Lung (tissue), 12 donors: Measurements from ENCODE around the gene RPUSD4. TPM values are rescaled to one million over a fixed set of nuclear protein-coding genes. Genes with fewer than 3 reads are reported as not detected.

Experiments used
- ATAC-seq: fragments of 200-7000 bp; cut with Tn5 transposase; one replicate; pipeline ENCODE4 v1.9.1; 2020; ENCODE audit warnings: moderate number of reproducible peaks; ENCODE audit not compliant: insufficient read depth, low FRiP score
- DNase-seq, 3 donors: peaks; one replicate each; pipeline ENCODE4 v3.0.0-alpha.2; 2013 to 2017
- H3K27ac ChIP-seq, 2 donors: one replicate each; pipeline ENCODE4 v1.5.1; 2013; ENCODE audit warnings: mild to moderate bottlenecking in 2 of 2, moderate library complexity in 2 of 2, control low read depth in 1 of 2, inconsistent platforms in 1 of 2, low read depth in 1 of 2, low read length in 1 of 2
- H3K27me3 ChIP-seq, 3 donors: one replicate each; pipeline ENCODE4 v1.5.1; 2013; ENCODE audit warnings: low read length in 2 of 3; ENCODE audit not compliant: control insufficient read depth in 3 of 3, insufficient read depth in 3 of 3
- H3K36me3 ChIP-seq, 4 donors: one replicate each; pipeline ENCODE4 v1.5.1; 2013; ENCODE audit warnings: low read length in 4 of 4, mild to moderate bottlenecking in 1 of 4, moderate library complexity in 1 of 4; ENCODE audit not compliant: control insufficient read depth in 4 of 4, insufficient read depth in 4 of 4
- H3K4me1 ChIP-seq, 5 donors: one replicate each; pipeline ENCODE4 v1.5.1; 2013; ENCODE audit warnings: low read length in 5 of 5, mild to moderate bottlenecking in 2 of 5, moderate library complexity in 1 of 5; ENCODE audit not compliant: control insufficient read depth in 5 of 5, insufficient read depth in 5 of 5
- H3K4me3 ChIP-seq: one replicate; pipeline ENCODE4 v1.5.1; 2013; ENCODE audit warnings: mild to moderate bottlenecking, control low read depth, moderate library complexity
- H3K9ac ChIP-seq, 2 donors: one replicate each; pipeline ENCODE4 v1.5.1; 2013; ENCODE audit warnings: low read length in 2 of 2, control low read depth in 1 of 2; ENCODE audit not compliant: insufficient read depth in 1 of 2
- H3K9me3 ChIP-seq, 4 donors: one replicate each; pipeline ENCODE4 v1.5.1; 2013; ENCODE audit warnings: low read length in 3 of 4, mild to moderate bottlenecking in 1 of 4, moderate library complexity in 1 of 4; ENCODE audit not compliant: control insufficient read depth in 4 of 4, insufficient read depth in 3 of 4
- WGBS, 2 donors: extraction: QIAGEN DNeasy Blood & Tissue Kit; methylation state at CpG; one replicate each; pipeline ENCODE4 v1.1.7; 2013; 5-methylcytosine and 5-hydroxymethylcytosine counted together
- polyA plus RNA-seq, 2 donors: library from polyadenylated mRNA; stranded (reverse); fragments of 200-250 nt; gene quantifications; one replicate each; pipeline ENCODE4 v1.2.1, GENCODE V29; 2013
- total RNA-seq, 2 donors: library from RNA; depleted of rRNA in 1 of 2; stranded (reverse); fragments of >200 nt in 1 of 2; gene quantifications; one replicate each; pipeline ENCODE4 v1.2.1, GENCODE V29; 2014 to 2021
- TF ChIP-seq, protein P1 (sequence below): IDR thresholded peaks from 2 replicates; pipeline ENCODE4 v1.5.1; 2012; ENCODE audit warnings: mild to moderate bottlenecking; ENCODE audit errors: control extremely low read depth, extremely low read depth
- donor health status: control.
- donor health status: control.
- donor health status: Bipolar disorder and iron deficiency.
- donor health status: healthy.
- donor health status: DM: yes; HTN: yes; CAD: no.

The RPUSD4 gene
- total and polyA plus RNA-seq, 4 donors, result 13.3 to 27.8 (median 19.8) TPM

DNA sequence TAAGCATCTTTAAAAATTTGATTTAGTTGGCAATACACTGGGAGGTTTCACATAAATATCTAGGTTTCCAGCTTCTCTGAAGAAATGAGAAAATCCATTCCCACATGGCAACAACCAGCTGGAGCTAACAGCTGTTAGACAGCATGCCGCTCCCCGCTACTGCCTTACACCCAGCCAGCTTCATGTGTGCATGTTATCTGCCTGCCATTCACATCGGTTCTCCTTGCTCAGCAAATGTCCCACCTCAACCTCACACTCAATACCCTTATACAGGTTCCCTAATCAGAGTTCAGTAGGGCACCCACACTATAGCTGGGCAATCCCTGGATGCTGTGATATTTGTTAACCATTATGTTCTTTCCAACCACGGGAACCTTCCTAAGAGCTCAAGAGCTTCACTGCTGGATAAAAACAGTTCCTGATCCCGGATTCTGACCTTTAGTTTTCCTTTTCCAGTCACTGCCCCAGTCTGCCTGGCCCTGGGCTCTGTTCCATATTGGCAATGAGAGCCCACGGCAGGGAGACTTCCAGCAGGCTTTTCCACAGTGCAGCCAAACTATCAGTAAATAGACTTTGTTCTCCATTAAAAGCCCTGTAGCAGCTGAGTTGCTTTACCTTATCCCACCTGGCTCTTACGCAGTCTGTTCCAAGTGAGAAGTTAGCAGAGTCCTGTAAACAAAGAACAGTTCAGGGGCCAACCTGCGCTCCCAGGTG lies 8.6 kb downstream of the RPUSD4 start:
- Histone ChIP-seq H3K4me1 (no peaks in the 10 kb centered on the region), H3K27me3 (no peaks in the 10 kb centered on the region), H3K27ac (no peak overlapping the region), H3K9ac (no peak overlapping the region), H3K4me3 (no peak overlapping the region), H3K36me3 (peaks cover 38 to 44% (median 43%) of the 10 kb centered on the region in 4 donors), H3K9me3 (no peaks in the 10 kb centered on the region)
- no peak for DNase-seq
- TF ChIP-seq, protein P1, sequence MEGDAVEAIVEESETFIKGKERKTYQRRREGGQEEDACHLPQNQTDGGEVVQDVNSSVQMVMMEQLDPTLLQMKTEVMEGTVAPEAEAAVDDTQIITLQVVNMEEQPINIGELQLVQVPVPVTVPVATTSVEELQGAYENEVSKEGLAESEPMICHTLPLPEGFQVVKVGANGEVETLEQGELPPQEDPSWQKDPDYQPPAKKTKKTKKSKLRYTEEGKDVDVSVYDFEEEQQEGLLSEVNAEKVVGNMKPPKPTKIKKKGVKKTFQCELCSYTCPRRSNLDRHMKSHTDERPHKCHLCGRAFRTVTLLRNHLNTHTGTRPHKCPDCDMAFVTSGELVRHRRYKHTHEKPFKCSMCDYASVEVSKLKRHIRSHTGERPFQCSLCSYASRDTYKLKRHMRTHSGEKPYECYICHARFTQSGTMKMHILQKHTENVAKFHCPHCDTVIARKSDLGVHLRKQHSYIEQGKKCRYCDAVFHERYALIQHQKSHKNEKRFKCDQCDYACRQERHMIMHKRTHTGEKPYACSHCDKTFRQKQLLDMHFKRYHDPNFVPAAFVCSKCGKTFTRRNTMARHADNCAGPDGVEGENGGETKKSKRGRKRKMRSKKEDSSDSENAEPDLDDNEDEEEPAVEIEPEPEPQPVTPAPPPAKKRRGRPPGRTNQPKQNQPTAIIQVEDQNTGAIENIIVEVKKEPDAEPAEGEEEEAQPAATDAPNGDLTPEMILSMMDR, result no peak
- no peak for ATAC-seq
- 82 to 87% methylated on average over 8 of the region's 8 CpGs for WGBS, 2 donors

DNA sequence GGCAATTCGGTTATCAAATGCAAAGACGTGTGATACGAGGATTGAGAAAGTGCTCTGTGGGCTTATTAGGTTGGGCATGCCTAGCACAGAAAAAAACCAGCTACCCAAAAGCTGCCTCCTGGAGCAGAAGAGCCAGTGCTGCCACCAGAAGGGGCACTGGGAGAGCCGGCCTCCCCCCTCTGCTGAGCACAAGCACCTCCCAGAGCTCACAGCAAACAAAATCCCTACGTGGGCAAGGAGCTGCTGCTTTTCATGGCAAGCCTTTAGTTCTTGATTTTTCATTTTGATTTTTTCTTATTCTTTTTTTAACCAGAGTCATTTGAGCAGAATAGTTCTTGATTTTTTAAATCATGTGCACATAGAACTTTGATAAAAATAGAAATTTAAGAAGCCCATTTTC lies 12.8 kb downstream of the RPUSD4 start:
- Histone ChIP-seq H3K9ac (no peak overlapping the region), H3K27ac (no peak overlapping the region), H3K9me3 (no peaks in the 10 kb centered on the region), H3K36me3 (peaks cover 34 to 48% (median 47%) of the 10 kb centered on the region in 4 donors), H3K27me3 (no peaks in the 10 kb centered on the region), H3K4me3 (no peak overlapping the region), H3K4me1 (peaks cover 0 to 4% (median 0%) of the 10 kb centered on the region in 5 donors)
- 92 to 98% methylated on average over 5 of the region's 5 CpGs for WGBS, 2 donors
- DNase-seq (no peak), ATAC-seq (no peak)
- TF ChIP-seq, protein P1, result no peak

DNA sequence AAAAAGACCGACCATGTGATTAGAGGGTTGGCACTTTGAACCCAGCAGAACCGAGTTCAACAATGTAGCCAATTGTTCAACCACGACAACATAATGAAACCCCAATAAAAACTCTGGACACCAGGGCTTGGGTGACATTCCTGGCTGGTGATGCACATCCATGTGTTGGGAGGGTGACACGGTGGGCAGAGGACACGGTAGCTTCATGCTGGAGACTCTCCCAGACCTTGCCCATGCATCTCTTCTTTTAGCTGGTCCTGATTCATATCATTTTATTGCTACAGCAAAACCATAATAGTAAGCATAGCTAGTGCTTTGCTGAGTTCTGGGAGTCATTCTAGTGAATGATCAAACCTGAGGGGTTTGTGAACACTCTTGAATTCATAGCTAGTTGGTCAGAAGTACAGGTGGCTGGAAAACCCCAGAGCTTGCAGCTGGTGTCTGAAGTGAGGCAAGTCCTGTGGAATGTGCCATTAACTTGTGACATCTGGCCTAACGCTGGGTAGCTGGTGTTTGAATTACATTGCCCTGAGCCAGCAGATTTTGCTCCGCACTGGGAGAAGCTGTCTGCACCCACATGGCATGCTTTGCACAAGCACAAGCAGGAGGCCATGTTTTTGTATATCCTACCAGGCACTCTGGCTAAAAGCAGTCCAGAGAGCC lies 14.0 kb downstream of the RPUSD4 start:
- TF ChIP-seq, protein P1, result no peak
- whole genome bisulfite sequencing, 2 donors, result 89 to 96% methylated on average over 7 of the region's 7 CpGs
- H3K27ac ChIP-seq, result no peak overlapping the region
- H3K4me3 ChIP-seq, result no peak overlapping the region
- no peak overlapping the region for H3K9ac ChIP-seq
- ATAC-seq, result no peak
- DNase-seq, result no peak
- H3K36me3 ChIP-seq, result peaks cover 23 to 49% (median 46%) of the 10 kb centered on the region in 4 donors
- no peaks in the 10 kb centered on the region for H3K9me3 ChIP-seq
- H3K27me3 ChIP-seq, result no peaks in the 10 kb centered on the region
- H3K4me1 ChIP-seq, result peaks cover 0 to 8% (median 0%) of the 10 kb centered on the region in 5 donors
